GM18502 (cell line): Measurements from ENCODE around the gene GRID1.

Source experiments
- ATAC-seq: cut with Tn5 transposase; IDR thresholded peaks from one replicate; pipeline ENCODE4 v1.9.1; 2021; ENCODE audit warnings: mild to moderate bottlenecking; ENCODE audit not compliant: unreplicated experiment, poor library complexity

Gene GRID1

GRCh38 chr10:86371691-86372090, 5.1 kb upstream of the GRID1 start:
- ATAC-seq, result no peak

GRCh38 chr10:86371116-86371515, 4.5 kb upstream of the GRID1 start:
- no peak for ATAC-seq

- ATAC-seq, result no peak
Measured at GRCh38 chr10:86370006-86370585, 3.5 kb upstream of the GRID1 start.

- no peak for ATAC-seq
Measured at GRCh38 chr10:86368987-86369386, 2.4 kb upstream of the GRID1 start.

GRCh38 chr10:86368046-86368445, 1.5 kb upstream of the GRID1 start:
- no peak for ATAC-seq

GRCh38 chr10:86367152-86367951, 757 bp upstream of the GRID1 start:
- peak; percentile 6 for ATAC-seq

- ATAC-seq, result peak; percentile 40
Measured at GRCh38 chr10:86366902-86367151, 232 bp upstream of the GRID1 start.

GRCh38 chr10:86365346-86366032, 1.1 kb downstream of the GRID1 start:
- no peak for ATAC-seq

- ATAC-seq, result no peak
Measured at GRCh38 chr10:86364491-86365345, 1.9 kb downstream of the GRID1 start.

- ATAC-seq, result peak; percentile 39
Measured at GRCh38 chr10:86363833-86364490, 2.6 kb downstream of the GRID1 start.

GRCh38 chr10:86363184-86363832, 3.3 kb downstream of the GRID1 start:
- no peak for ATAC-seq

- no peak for ATAC-seq
Measured at GRCh38 chr10:86362586-86363183, 3.9 kb downstream of the GRID1 start.

- no peak for ATAC-seq
Measured at GRCh38 chr10:86362129-86362527, 4.5 kb downstream of the GRID1 start.

GRCh38 chr10:86361156-86362128, 5.2 kb downstream of the GRID1 start:
- no peak for ATAC-seq

GRCh38 chr10:86360657-86361056, 5.9 kb downstream of the GRID1 start:
- no peak for ATAC-seq

- ATAC-seq, result no peak
Measured at GRCh38 chr10:86359954-86360353, 6.6 kb downstream of the GRID1 start.

- ATAC-seq, result no peak
Measured at GRCh38 chr10:86359111-86359510, 7.5 kb downstream of the GRID1 start.

GRCh38 chr10:86357676-86358075, 8.9 kb downstream of the GRID1 start:
- ATAC-seq, result no peak
